Neural crest cell (in vitro differentiated cells): ENCODE data around the gene STARD7. TPM values are rescaled to one million over a fixed set of nuclear protein-coding genes. Genes with fewer than 3 reads are reported as not detected.
A peak's percentile ranks its signal among the peaks of the same experiment; 100 is the strongest.
"Not testable (repeated sequence)": the region's sequence is repeated elsewhere in the genome, so short reads cannot be mapped to it uniquely, and the experiment has no call there.

Source experiments
- DNase-seq: peaks from one replicate; pipeline ENCODE4 v3.0.0; 2021; ENCODE audit warnings: low read depth, mixed read lengths, low spot score
- H3K27ac Mint-ChIP-seq: one replicate; pipeline ENCODE4 v1.8.0; 2021; ENCODE audit warnings: mild to moderate bottlenecking, mixed read lengths; ENCODE audit not compliant: unreplicated experiment
- H3K27me3 Mint-ChIP-seq: 2 replicates; pipeline ENCODE4 v1.8.0; 2021; ENCODE audit warnings: low read depth, mild to moderate bottlenecking, mixed read lengths
- H3K36me3 Mint-ChIP-seq: 2 replicates; pipeline ENCODE4 v1.8.0; 2021; ENCODE audit warnings: low read depth, mild to moderate bottlenecking, mixed read lengths
- H3K4me1 Mint-ChIP-seq: 2 replicates; pipeline ENCODE4 v1.8.0; 2021; ENCODE audit warnings: mixed read lengths
- H3K4me3 Mint-ChIP-seq: one replicate; pipeline ENCODE4 v1.8.0; 2021; ENCODE audit warnings: mild to moderate bottlenecking, mixed read lengths
- H3K9me3 Mint-ChIP-seq: 2 replicates; pipeline ENCODE4 v1.8.0; 2021; ENCODE audit warnings: mixed read lengths
- CTCF ChIP-seq: fragments of 200-600 bp; sonication (generic); conservative IDR thresholded peaks from 2 replicates; pipeline ENCODE4 v1.5.0; 2021; ENCODE audit warnings: antibody characterized with exemption, mild to moderate bottlenecking
- long read RNA-seq: library from polyadenylated mRNA; unstranded; transcript quantifications from one replicate; pipeline ENCODE4 v2.0.0, GENCODE V29; 2020
- total RNA-seq: library from RNA; stranded (reverse); gene quantifications from 2 replicates; pipeline ENCODE4 v1.2.1, GENCODE V29; 2021

Gene STARD7
- 178 and 186 TPM in 2 replicates for total RNA-seq
- long read RNA-seq, transcript STARD7-201 (8 exons, 3,368 nt): major isoform, 51 of 118 reads
- long read RNA-seq, partial matches to known transcripts: 55 of 118 reads
- long read RNA-seq, other reads (novel, unspliced or antisense): 10 of 118 reads

GRCh38 chr2:96208143-96209010 is at the start of gene STARD7:
Gene STARD7 (minus strand): TSS chr2:96208827. CDS start chr2:96208434, 393 bp downstream.
- no peaks in the 10 kb centered on the region for H3K9me3 Mint-ChIP-seq
- DNase-seq: peak; percentile 98
- H3K4me3 Mint-ChIP-seq: peak within 1 kb of the TSS; percentile 96
- peak within 1 kb of the TSS; percentile 89 for H3K27ac Mint-ChIP-seq
- peak; percentile 26 for TF ChIP-seq CTCF
- peaks cover 3% of the 10 kb centered on the region for H3K36me3 Mint-ChIP-seq
- H3K4me1 Mint-ChIP-seq: peaks cover 47% of the 10 kb centered on the region
- no peaks in the 10 kb centered on the region for H3K27me3 Mint-ChIP-seq

GRCh38 chr2:96257744-96258143 is 49.1 kb upstream of the STARD7 start:
- H3K4me3 Mint-ChIP-seq, H3K27ac Mint-ChIP-seq, H3K27me3 Mint-ChIP-seq, DNase-seq, H3K36me3 Mint-ChIP-seq, H3K9me3 Mint-ChIP-seq, H3K4me1 Mint-ChIP-seq: not testable (repeated sequence)

- peaks cover 15% of the 10 kb centered on the region for H3K4me1 Mint-ChIP-seq
These were observed 48.0 kb upstream of the STARD7 start for GRCh38 chr2:96256611-96257113.

GRCh38 chr2:96254571-96254970 is 45.9 kb upstream of the STARD7 start:
- Mint-ChIP-seq H3K27ac (no peak overlapping the region), H3K4me1 (peaks cover 10% of the 10 kb centered on the region), H3K4me3 (no peak overlapping the region), H3K36me3 (peaks cover 2% of the 10 kb centered on the region), H3K9me3 (no peaks in the 10 kb centered on the region), H3K27me3 (no peaks in the 10 kb centered on the region)
- no peak for DNase-seq
- TF ChIP-seq CTCF: no peak

More at GRCh38 chr2:96256611-96257113, 48.0 kb upstream of the STARD7 start:
- H3K27me3 Mint-ChIP-seq: no peaks in the 10 kb centered on the region
- H3K27ac Mint-ChIP-seq: no peak overlapping the region
- H3K36me3 Mint-ChIP-seq: peaks cover 2% of the 10 kb centered on the region
- no peak for TF ChIP-seq CTCF
- DNase-seq: no peak
- no peaks in the 10 kb centered on the region for H3K9me3 Mint-ChIP-seq
- no peak overlapping the region for H3K4me3 Mint-ChIP-seq

- peaks cover 2% of the 10 kb centered on the region for H3K36me3 Mint-ChIP-seq
- no peaks in the 10 kb centered on the region for H3K27me3 Mint-ChIP-seq
- no peaks in the 10 kb centered on the region for H3K9me3 Mint-ChIP-seq
- DNase-seq: no peak
- no peak for TF ChIP-seq CTCF
- H3K27ac Mint-ChIP-seq: no peak overlapping the region
- H3K4me1 Mint-ChIP-seq: peaks cover 10% of the 10 kb centered on the region
- H3K4me3 Mint-ChIP-seq: no peak overlapping the region
These were observed 44.4 kb upstream of the STARD7 start for GRCh38 chr2:96253006-96253405.

GRCh38 chr2:96252526-96252925 is 43.9 kb upstream of the STARD7 start:
- no peaks in the 10 kb centered on the region for H3K9me3 Mint-ChIP-seq
- H3K27me3 Mint-ChIP-seq: no peaks in the 10 kb centered on the region
- no peak for DNase-seq
- no peak overlapping the region for H3K4me3 Mint-ChIP-seq
- peaks cover 2% of the 10 kb centered on the region for H3K36me3 Mint-ChIP-seq
- no peak for TF ChIP-seq CTCF
- peaks cover 10% of the 10 kb centered on the region for H3K4me1 Mint-ChIP-seq
- H3K27ac Mint-ChIP-seq: no peak overlapping the region
